GM12892 (cell line): ENCODE results near the gene TMF1.

Source experiments
- POLR2A ChIP-seq: IDR thresholded peaks from 2 replicates; pipeline ENCODE4 v1.6.1; 2011; ENCODE audit warnings: low read depth, low read length, control low read depth
- POLR2AphosphoS5 ChIP-seq: IDR thresholded peaks from 2 replicates; pipeline ENCODE4 v1.6.1; 2011; ENCODE audit warnings: low read depth, low read length, control low read depth
- TAF1 ChIP-seq: IDR thresholded peaks from 2 replicates; pipeline ENCODE4 v1.6.1; 2011; ENCODE audit warnings: low read depth, mild to moderate bottlenecking, control low read depth, low read length, borderline replicate concordance

DNA sequence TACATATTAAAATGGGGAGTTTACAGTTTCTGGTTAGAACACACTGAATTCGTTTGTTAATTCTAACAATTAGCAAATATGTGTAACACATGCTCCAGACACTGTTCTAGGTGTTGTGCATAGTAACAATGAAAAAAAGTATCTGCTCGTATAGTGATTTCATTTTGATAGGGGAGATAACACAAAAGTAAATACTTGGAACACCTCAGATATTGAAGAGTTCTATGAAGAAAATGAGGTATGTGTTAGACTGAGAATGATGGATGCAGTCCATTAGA, 6.8 kb upstream of the TMF1 start:
- TF ChIP-seq POLR2A (no peak), TAF1 (no peak), POLR2AphosphoS5 (no peak)
